Measurements from ENCODE around the gene SLC25A21.

GRCh38 chr14:36741858-36742257 is 430.5 kb downstream of the SLC25A21 start:
- TF ChIP-seq POLR2AphosphoS5 (IDR thresholded peaks at IDR 0.05; ENCODE audit: low read depth) (no peak), CTCF (conservative IDR thresholded peaks at IDR 0.05; ENCODE audit: low read depth in 2 of 2) (no peak), NANOG (IDR thresholded peaks at IDR 0.05; ENCODE audit: borderline replicate concordance) (no peak)

Data from GM23338 (cell line).